ENCODE data around the gene RXRB. TPM values are rescaled to one million over a fixed set of nuclear protein-coding genes. Genes with fewer than 3 reads are reported as not detected.

The RXRB gene
- polyA plus RNA-seq, 2 of the 4 experiments (the other 2 are of a cell fraction) = 15.6 to 20.3 TPM

- peak in 1 of 2 experiments; percentile 46 for DNase-seq (ENCODE audit: low read depth in 1 of 2, low spot score in 1 of 2)
- FAIRE-seq = no peak
- no peaks in the 10 kb centered on the region; the same call in 2 of the 3 replicates for H3K9me3 ChIP-seq
- POLR2A ChIA-PET = no interaction called here
- H3K4me1 ChIP-seq = no peaks in the 10 kb centered on the region
- CTCF ChIA-PET = interaction anchor here (0.5 to 5.3 kb wide), 14 partner anchors 12 to 134 kb away, joined by 3 to 39 read pairs (median 4); no protein-coding TSS in a partner anchor
- 37% methylated on average over 8 of the region's 8 CpGs for WGBS (ENCODE audit: missing lambda C conversion rate)
- TF ChIP-seq PBX3 (IDR thresholded peaks at IDR 0.05) (no peak), RAD21 (conservative IDR thresholded peaks at IDR 0.05 in 1 of 2, IDR thresholded peaks at IDR 0.05 in 1 of 2) (peak; percentile 54 to 58), CTCF (IDR thresholded peaks at IDR 0.05) (peak; percentile 57), SMC3 (IDR thresholded peaks at IDR 0.05) (peak; percentile 40; the same call in 1 of the 3 replicates)
- H3K27ac ChIP-seq = no peak overlapping the region
- H3K4me3 ChIP-seq = no peak overlapping the region
- no peak overlapping the region for H3K4me2 ChIP-seq
- ATAC-seq = peak in 1 of 2 experiments; percentile 70; a peak in 3 of 6 replicates
These were observed 52.4 kb downstream of the RXRB start for GRCh38 chr6:33147807-33148666.

- WGBS (ENCODE audit: missing lambda C conversion rate) = 40% methylated on average over 1 of the region's 1 CpG
- Histone ChIP-seq H3K4me3 (no peak overlapping the region), H3K27ac (no peak overlapping the region), H3K4me2 (no peak overlapping the region), H3K9me3 (no peaks in the 10 kb centered on the region; the same call in 2 of the 3 replicates), H3K4me1 (no peaks in the 10 kb centered on the region)
- POLR2A ChIA-PET = no interaction called here
- DNase-seq (ENCODE audit: low read depth in 1 of 2, low spot score in 1 of 2) (no peak), ATAC-seq (0 out of 6 replicates have a peak, but pooled peaks of 1 of the 2 experiments have one; percentile 47), FAIRE-seq (no peak)
- no peak for TF ChIP-seq HDAC2 (IDR thresholded peaks at IDR 0.05)
- CTCF ChIA-PET = interaction anchor here (1.4 to 1.7 kb wide), 2 partner anchors 17 to 129 kb away, joined by 3 to 4 read pairs; no protein-coding TSS in a partner anchor
These were observed 56.1 kb downstream of the RXRB start for GRCh38 chr6:33144373-33144772.

Small RNAs within 50 kb of the gene (small RNA-seq; reads per million reads assigned to genes)
- gene MIR219A1 = 0.12 to 59.5 (median 26.0) reads per million in 6 experiments
- gene RNY4P10 = 0 to 257 (median 0.27) reads per million in 6 experiments

Other genes starting within 250 kb of the RXRB start
- 5.6 and 7.0 TPM in 2 replicates for gene HLA-DMA, start 247.6 kb downstream of the RXRB start, polyA plus RNA-seq (2011; rRNA removed)
- 2.5 to 2.8 TPM (median 2.5 TPM) in 3 replicates for gene HLA-DMA, start 247.6 kb downstream of the RXRB start, polyA plus RNA-seq (2017; fragmentation: RNase III; extraction: RNeasy Plus Mini Kit Qiagen cat#74134 plus additional on column Dnase treatment)
- 136 and 153 TPM in 2 replicates for gene BRD2, start 232.1 kb downstream of the RXRB start, polyA plus RNA-seq (2011; rRNA removed)
- 92.1 to 93.6 TPM (median 92.5 TPM) in 3 replicates for gene BRD2, start 232.1 kb downstream of the RXRB start, polyA plus RNA-seq (2017; fragmentation: RNase III; extraction: RNeasy Plus Mini Kit Qiagen cat#74134 plus additional on column Dnase treatment)
- 0.25 and 0.27 TPM in 2 replicates for gene HLA-DOA, start 191.1 kb downstream of the RXRB start, polyA plus RNA-seq (2011; rRNA removed)
- gene HLA-DOA, start 191.1 kb downstream of the RXRB start, polyA plus RNA-seq (2017; fragmentation: RNase III; extraction: RNeasy Plus Mini Kit Qiagen cat#74134 plus additional on column Dnase treatment) = 0.03 TPM in 1 of 3 replicates, not detected in the others
- not detected in 2 replicates for gene HLA-DPA1, start 127.0 kb downstream of the RXRB start, polyA plus RNA-seq (2011; rRNA removed)
- gene HLA-DPA1, start 127.0 kb downstream of the RXRB start, polyA plus RNA-seq (2017; fragmentation: RNase III; extraction: RNeasy Plus Mini Kit Qiagen cat#74134 plus additional on column Dnase treatment) = 0.09 TPM in 1 of 3 replicates, not detected in the others
- gene HLA-DPB1, start 124.7 kb downstream of the RXRB start, polyA plus RNA-seq (2011; rRNA removed) = not detected in 2 replicates
- not detected in 3 replicates for gene HLA-DPB1, start 124.7 kb downstream of the RXRB start, polyA plus RNA-seq (2017; fragmentation: RNase III; extraction: RNeasy Plus Mini Kit Qiagen cat#74134 plus additional on column Dnase treatment)
- gene COL11A2, start 8.2 kb downstream of the RXRB start, polyA plus RNA-seq (2011; rRNA removed) = 0.66 and 0.73 TPM in 2 replicates
- gene COL11A2, start 8.2 kb downstream of the RXRB start, polyA plus RNA-seq (2017; fragmentation: RNase III; extraction: RNeasy Plus Mini Kit Qiagen cat#74134 plus additional on column Dnase treatment) = 0.93 to 1.3 TPM (median 1.1 TPM) in 3 replicates
- 59.0 and 66.5 TPM in 2 replicates for gene SLC39A7, start 202 bp upstream of the RXRB start, polyA plus RNA-seq (2011; rRNA removed)
- 104 to 125 TPM (median 122 TPM) in 3 replicates for gene SLC39A7, start 202 bp upstream of the RXRB start, polyA plus RNA-seq (2017; fragmentation: RNase III; extraction: RNeasy Plus Mini Kit Qiagen cat#74134 plus additional on column Dnase treatment)
- 15.9 and 16.5 TPM in 2 replicates for gene HSD17B8, start 4.0 kb upstream of the RXRB start, polyA plus RNA-seq (2011; rRNA removed)
- 9.3 to 9.6 TPM (median 9.5 TPM) in 3 replicates for gene HSD17B8, start 4.0 kb upstream of the RXRB start, polyA plus RNA-seq (2017; fragmentation: RNase III; extraction: RNeasy Plus Mini Kit Qiagen cat#74134 plus additional on column Dnase treatment)
- 12.7 and 14.6 TPM in 2 replicates for gene RING1, start 7.8 kb upstream of the RXRB start, polyA plus RNA-seq (2011; rRNA removed)
- 31.4 to 39.0 TPM (median 35.0 TPM) in 3 replicates for gene RING1, start 7.8 kb upstream of the RXRB start, polyA plus RNA-seq (2017; fragmentation: RNase III; extraction: RNeasy Plus Mini Kit Qiagen cat#74134 plus additional on column Dnase treatment)
- gene VPS52, start 71.2 kb upstream of the RXRB start, polyA plus RNA-seq (2011; rRNA removed) = 38.9 and 44.3 TPM in 2 replicates
- 22.8 to 28.0 TPM (median 22.8 TPM) in 3 replicates for gene VPS52, start 71.2 kb upstream of the RXRB start, polyA plus RNA-seq (2017; fragmentation: RNase III; extraction: RNeasy Plus Mini Kit Qiagen cat#74134 plus additional on column Dnase treatment)
- 3,426 and 3,692 TPM in 2 replicates for gene RPS18, start 71.4 kb upstream of the RXRB start, polyA plus RNA-seq (2011; rRNA removed)
- gene RPS18, start 71.4 kb upstream of the RXRB start, polyA plus RNA-seq (2017; fragmentation: RNase III; extraction: RNeasy Plus Mini Kit Qiagen cat#74134 plus additional on column Dnase treatment) = 3,611 to 3,881 TPM (median 3,639 TPM) in 3 replicates
- gene B3GALT4, start 76.5 kb upstream of the RXRB start, polyA plus RNA-seq (2011; rRNA removed) = 0.54 and 0.74 TPM in 2 replicates
- gene B3GALT4, start 76.5 kb upstream of the RXRB start, polyA plus RNA-seq (2017; fragmentation: RNase III; extraction: RNeasy Plus Mini Kit Qiagen cat#74134 plus additional on column Dnase treatment) = 0.24 to 0.41 TPM (median 0.27 TPM) in 3 replicates
- gene WDR46, start 88.6 kb upstream of the RXRB start, polyA plus RNA-seq (2011; rRNA removed) = 35.1 TPM in 2 replicates
- 88.4 to 91.2 TPM (median 89.6 TPM) in 3 replicates for gene WDR46, start 88.6 kb upstream of the RXRB start, polyA plus RNA-seq (2017; fragmentation: RNase III; extraction: RNeasy Plus Mini Kit Qiagen cat#74134 plus additional on column Dnase treatment)
- gene PFDN6, start 88.9 kb upstream of the RXRB start, polyA plus RNA-seq (2011; rRNA removed) = 61.2 and 84.6 TPM in 2 replicates
- 117 to 138 TPM (median 120 TPM) in 3 replicates for gene PFDN6, start 88.9 kb upstream of the RXRB start, polyA plus RNA-seq (2017; fragmentation: RNase III; extraction: RNeasy Plus Mini Kit Qiagen cat#74134 plus additional on column Dnase treatment)
- 11.6 and 12.9 TPM in 2 replicates for gene RGL2, start 98.3 kb upstream of the RXRB start, polyA plus RNA-seq (2011; rRNA removed)
- 9.6 to 13.9 TPM (median 12.9 TPM) in 3 replicates for gene RGL2, start 98.3 kb upstream of the RXRB start, polyA plus RNA-seq (2017; fragmentation: RNase III; extraction: RNeasy Plus Mini Kit Qiagen cat#74134 plus additional on column Dnase treatment)
- 16.8 and 17.1 TPM in 2 replicates for gene TAPBP, start 113.4 kb upstream of the RXRB start, polyA plus RNA-seq (2011; rRNA removed)
- 32.2 to 40.0 TPM (median 37.5 TPM) in 3 replicates for gene TAPBP, start 113.4 kb upstream of the RXRB start, polyA plus RNA-seq (2017; fragmentation: RNase III; extraction: RNeasy Plus Mini Kit Qiagen cat#74134 plus additional on column Dnase treatment)
- gene ZBTB22, start 117.1 kb upstream of the RXRB start, polyA plus RNA-seq (2011; rRNA removed) = 3.2 and 4.2 TPM in 2 replicates
- 5.1 to 8.4 TPM (median 8.3 TPM) in 3 replicates for gene ZBTB22, start 117.1 kb upstream of the RXRB start, polyA plus RNA-seq (2017; fragmentation: RNase III; extraction: RNeasy Plus Mini Kit Qiagen cat#74134 plus additional on column Dnase treatment)
- 20.3 and 24.4 TPM in 2 replicates for gene DAXX, start 122.3 kb upstream of the RXRB start, polyA plus RNA-seq (2011; rRNA removed)
- 34.5 to 45.8 TPM (median 41.3 TPM) in 3 replicates for gene DAXX, start 122.3 kb upstream of the RXRB start, polyA plus RNA-seq (2017; fragmentation: RNase III; extraction: RNeasy Plus Mini Kit Qiagen cat#74134 plus additional on column Dnase treatment)
- 23.0 and 23.9 TPM in 2 replicates for gene KIFC1, start 191.2 kb upstream of the RXRB start, polyA plus RNA-seq (2011; rRNA removed)
- gene KIFC1, start 191.2 kb upstream of the RXRB start, polyA plus RNA-seq (2017; fragmentation: RNase III; extraction: RNeasy Plus Mini Kit Qiagen cat#74134 plus additional on column Dnase treatment) = 29.1 to 33.7 TPM (median 30.5 TPM) in 3 replicates
- 14.0 and 21.2 TPM in 2 replicates for gene PHF1, start 210.3 kb upstream of the RXRB start, polyA plus RNA-seq (2011; rRNA removed)
- gene PHF1, start 210.3 kb upstream of the RXRB start, polyA plus RNA-seq (2017; fragmentation: RNase III; extraction: RNeasy Plus Mini Kit Qiagen cat#74134 plus additional on column Dnase treatment) = 16.6 to 21.6 TPM (median 21.4 TPM) in 3 replicates
- gene CUTA, start 217.4 kb upstream of the RXRB start, polyA plus RNA-seq (2011; rRNA removed) = 98.9 and 106 TPM in 2 replicates
- 171 to 175 TPM (median 172 TPM) in 3 replicates for gene CUTA, start 217.4 kb upstream of the RXRB start, polyA plus RNA-seq (2017; fragmentation: RNase III; extraction: RNeasy Plus Mini Kit Qiagen cat#74134 plus additional on column Dnase treatment)
- 2.2 and 3.6 TPM in 2 replicates for gene SYNGAP1, start 219.4 kb upstream of the RXRB start, polyA plus RNA-seq (2011; rRNA removed)
- gene SYNGAP1, start 219.4 kb upstream of the RXRB start, polyA plus RNA-seq (2017; fragmentation: RNase III; extraction: RNeasy Plus Mini Kit Qiagen cat#74134 plus additional on column Dnase treatment) = 6.9 to 10.8 TPM (median 9.2 TPM) in 3 replicates

Data from A549 (cell line).